H1 (cell line): ENCODE results near the gene KIAA1755. TPM values are rescaled to one million over a fixed set of nuclear protein-coding genes. Genes with fewer than 3 reads are reported as not detected.

Experiments used
- CHD1 ChIP-seq: IDR thresholded peaks from 2 replicates; pipeline ENCODE4 v1.6.1; 2012; ENCODE audit warnings: low read depth, low read length, improper control_type of control experiment
- CHD7 ChIP-seq: fragments of 300-600 bp; sonication (generic); IDR thresholded peaks from 2 replicates; pipeline ENCODE4 v1.7.1; 2012; ENCODE audit warnings: low read length, moderate library complexity, mild to moderate bottlenecking, inconsistent platforms; ENCODE audit not compliant: insufficient replicate concordance
- CREB1 ChIP-seq: IDR thresholded peaks from 2 replicates; pipeline ENCODE4 v1.6.1; 2012; ENCODE audit warnings: inconsistent platforms
- JUND ChIP-seq: IDR thresholded peaks from 2 replicates; pipeline ENCODE4 v1.6.1; 2011; ENCODE audit warnings: mild to moderate bottlenecking, improper control_type of control experiment, low read length
- KDM4A ChIP-seq: IDR thresholded peaks from one replicate; pipeline ENCODE4 v1.7.1; 2012; ENCODE audit warnings: low read depth, mild to moderate bottlenecking, moderate library complexity, low read length, inconsistent platforms; ENCODE audit not compliant: severe bottlenecking
- NANOG ChIP-seq: IDR thresholded peaks from 2 replicates; pipeline ENCODE4 v1.6.1; 2011; ENCODE audit warnings: low read length, low read depth, mild to moderate bottlenecking, inconsistent platforms; ENCODE audit not compliant: insufficient read depth, poor library complexity, severe bottlenecking
- RFX5 ChIP-seq: IDR thresholded peaks from 2 replicates; pipeline ENCODE4 v1.6.1; 2011; ENCODE audit warnings: low read depth, low read length, improper control_type of control experiment, borderline replicate concordance
- RNF2 ChIP-seq: fragments of 200-900, 300-1000 bp; sonication (generic); IDR thresholded peaks from 2 replicates; pipeline ENCODE4 v1.7.1; 2016; ENCODE audit warnings: borderline replicate concordance, low read depth, mild to moderate bottlenecking, antibody characterized with exemption, low read length; ENCODE audit not compliant: poor library complexity, severe bottlenecking; ENCODE audit errors: missing control alignments
- SIX5 ChIP-seq: IDR thresholded peaks from 2 replicates; pipeline ENCODE4 v1.6.1; 2011; ENCODE audit warnings: mild to moderate bottlenecking, low read depth, low read length
- TBP ChIP-seq: IDR thresholded peaks from 2 replicates; pipeline ENCODE4 v1.6.1; 2011; ENCODE audit warnings: low read depth, low read length, improper control_type of control experiment
- polyA plus RNA-seq, 7 experiments: library from polyadenylated mRNA; depleted of rRNA in 3 of 7; stranded (reverse) in 5 of 7; unstranded in 2 of 7; fragments of >200 nt in 5 of 7; fragments of 200-250 nt in 2 of 7; gene quantifications; 1 replicate in 5 of 7; 2 replicates in 1 of 7; 4 replicates in 1 of 7; pipeline versions ENCODE4 v1.2.1 to v1.2.3, GENCODE V29; 2011 to 2013; ENCODE audit warnings: missing spikeins in 2 of 7, mixed read lengths in 2 of 7
- total RNA-seq: library from RNA; stranded (reverse); fragmentation: NEBNext Ultra II Directional; extraction: Animal tissue kit (Norgen Biotek cat#: 25700); gene quantifications from 2 replicates; pipeline ENCODE4 v1.2.1, GENCODE V29; 2021

The KIAA1755 gene
- total and polyA plus RNA-seq, 2 of the 8 experiments (the other 6 are each of a cell fraction or from before 2014, with no cell fraction given), result 0.23 TPM; not detected in 1

GRCh38 chr20:38170219-38170825 is 90.2 kb downstream of the KIAA1755 start (continued):
- no peak for TF ChIP-seq CHD7
- TF ChIP-seq TBP, result no peak
- TF ChIP-seq RNF2, result no peak
- no peak for TF ChIP-seq SIX5
- TF ChIP-seq JUND, result no peak
- no peak for TF ChIP-seq CREB1
- TF ChIP-seq NANOG, result no peak
- no peak for TF ChIP-seq RFX5
- TF ChIP-seq KDM4A, result no peak
- no peak for TF ChIP-seq CHD1
